Endothelial cell of umbilical vein (primary cell): ENCODE results near the gene LRP6. TPM values are rescaled to one million over a fixed set of nuclear protein-coding genes. Genes with fewer than 3 reads are reported as not detected.

ENCODE experiments used
- BruUV-seq: library from RNA; stranded (reverse); fragments of 400-500 nt; replicated peaks from 2 replicates; lab custom pipeline; 2021; lab: Mats Ljungman, UMichigan
- CTCF ChIA-PET: fragments of 300-600, 350-600 bp; sonication (Branson Sonifier 250); formaldehyde crosslinking; loops from one replicate; lab custom pipeline; 2021; ENCODE audit warnings: antibody characterized with exemption, inconsistent platforms; lab: Charles Lee
- POLR2A ChIA-PET: fragments of 300-600, 350-600 bp; sonication (Branson Sonifier 250); formaldehyde crosslinking; loops from one replicate; lab custom pipeline; 2021; ENCODE audit warnings: antibody characterized with exemption, inconsistent platforms; lab: Charles Lee
- DNase-seq: peaks from one replicate; pipeline ENCODE4 v3.0.0-alpha.2; 2011; ENCODE audit warnings: low read depth, low spot score
- FAIRE-seq: peaks from 2 replicates; lab custom pipeline; 2011; peaks lifted over from hg19 to GRCh38; lab: Jason Lieb, UNC
- H2AFZ ChIP-seq: 2 replicates; pipeline ENCODE4 v1.6.0; 2012; ENCODE audit warnings: low read depth, low read length, control low read depth, inconsistent platforms
- H3K27ac ChIP-seq: 2 replicates; pipeline ENCODE4 v1.5.1; 2011; ENCODE audit warnings: low read depth, mild to moderate bottlenecking, control low read depth, low read length, moderate library complexity; ENCODE audit not compliant: insufficient read depth
- H3K27me3 ChIP-seq, 2 experiments: 2 replicates each; pipeline versions ENCODE4 v1.6.0 to v1.6.1; 2011; ENCODE audit warnings: low read length in 2 of 2, mixed read lengths in 1 of 2; ENCODE audit not compliant: control insufficient read depth in 2 of 2, insufficient read depth in 2 of 2
- H3K36me3 ChIP-seq, 2 experiments: 2 replicates in 1 of 2; 3 replicates in 1 of 2; pipeline ENCODE4 v1.5.1; 2011; ENCODE audit warnings: low read length in 2 of 2, mild to moderate bottlenecking in 1 of 2, moderate library complexity in 1 of 2; ENCODE audit not compliant: control insufficient read depth in 2 of 2, insufficient read depth in 2 of 2; ENCODE audit errors: extremely low read depth in 1 of 2
- H3K4me1 ChIP-seq: 3 replicates; pipeline ENCODE4 v1.5.1; 2011; ENCODE audit warnings: mild to moderate bottlenecking, low read length; ENCODE audit not compliant: control insufficient read depth, insufficient read depth; ENCODE audit errors: extremely low read depth
- H3K4me2 ChIP-seq: 2 replicates; pipeline ENCODE4 v1.6.1; 2011; ENCODE audit warnings: low read length, control low read depth, mixed read lengths; ENCODE audit not compliant: insufficient read depth
- H3K4me3 ChIP-seq, 3 experiments: fragments of 200-600 bp in 1 of 3; sonication (generic), shearing (Covaris generic) in 1 of 3; replicated peaks in 1 of 3; 2 replicates each; pipeline ENCODE4 v1.5.1; 2011 to 2016; ENCODE audit warnings: control low read depth in 3 of 3, low read length in 3 of 3, mild to moderate bottlenecking in 2 of 3, inconsistent platforms in 1 of 3, low read depth in 1 of 3, moderate library complexity in 1 of 3; ENCODE audit not compliant: insufficient read depth in 1 of 3
- H3K79me2 ChIP-seq: 2 replicates; pipeline ENCODE4 v1.6.0; 2012; ENCODE audit warnings: low read length, inconsistent platforms; ENCODE audit not compliant: control insufficient read depth, insufficient read depth
- H3K9ac ChIP-seq: replicated peaks from 2 replicates; pipeline ENCODE3; 2011; ENCODE audit warnings: low read length, control low read depth; ENCODE audit not compliant: insufficient read depth; ENCODE audit errors: extremely low read depth
- H3K9me1 ChIP-seq: replicated peaks from 3 replicates; pipeline ENCODE4 v1.6.0; 2011; ENCODE audit warnings: mild to moderate bottlenecking, low read length; ENCODE audit not compliant: control insufficient read depth, insufficient read depth; ENCODE audit errors: extremely low read depth
- H3K9me3 ChIP-seq: replicated peaks from 2 replicates; pipeline ENCODE4 v1.5.1; 2012; ENCODE audit warnings: low read length, inconsistent platforms; ENCODE audit not compliant: control insufficient read depth, insufficient read depth
- H4K20me1 ChIP-seq: replicated peaks from 2 replicates; pipeline ENCODE3; 2011; ENCODE audit warnings: mild to moderate bottlenecking, low read length; ENCODE audit not compliant: control insufficient read depth, insufficient read depth; ENCODE audit errors: extremely low read depth
- CTCF ChIP-seq, 2 donors: IDR thresholded peaks; 1 replicate in 1 of 2; 2 replicates in 1 of 2; pipeline ENCODE4 v1.5.1; 2011; ENCODE audit warnings: low read length in 2 of 2, mild to moderate bottlenecking in 2 of 2, moderate library complexity in 2 of 2, control low read depth in 1 of 2, inconsistent platforms in 1 of 2, low read depth in 1 of 2; ENCODE audit not compliant: insufficient read depth in 1 of 2; ENCODE audit errors: extremely low read depth in 1 of 2
- EZH2 ChIP-seq: IDR thresholded peaks from 2 replicates; pipeline ENCODE4 v1.6.1; 2012; ENCODE audit warnings: borderline replicate concordance, low read depth, mild to moderate bottlenecking, moderate library complexity, low read length, inconsistent platforms; ENCODE audit not compliant: severe bottlenecking
- FOS ChIP-seq: IDR thresholded peaks from 2 replicates; pipeline ENCODE4 v1.6.1; 2011; ENCODE audit warnings: mild to moderate bottlenecking, low read length, moderate library complexity, borderline replicate concordance; ENCODE audit not compliant: insufficient read depth
- GATA2 ChIP-seq: IDR thresholded peaks from 2 replicates; pipeline ENCODE4 v1.7.0; 2011; ENCODE audit warnings: low read depth, mild to moderate bottlenecking, moderate library complexity, mixed read lengths, low read length; ENCODE audit not compliant: insufficient read length, insufficient read depth
- JUN ChIP-seq: IDR thresholded peaks from 2 replicates; pipeline ENCODE4 v1.6.1; 2011; ENCODE audit warnings: borderline replicate concordance, low read depth; ENCODE audit not compliant: insufficient read length, insufficient read depth
- MAX ChIP-seq: IDR thresholded peaks from 2 replicates; pipeline ENCODE4 v1.6.1; 2011; ENCODE audit not compliant: insufficient read depth, insufficient read length
- MYC ChIP-seq: IDR thresholded peaks from one replicate; pipeline ENCODE4 v1.6.1; 2011; ENCODE audit warnings: mild to moderate bottlenecking, low read depth, low read length
- POLR2A ChIP-seq: IDR thresholded peaks from 2 replicates; pipeline ENCODE4 v1.6.1; 2012; ENCODE audit warnings: low read depth, mild to moderate bottlenecking, control low read depth, low read length
- POLR2AphosphoS5 ChIP-seq: IDR thresholded peaks from 2 replicates; pipeline ENCODE4 v1.6.1; 2012; ENCODE audit warnings: low read depth, mild to moderate bottlenecking, control low read depth, low read length, moderate library complexity; ENCODE audit not compliant: insufficient read depth
- dilution Hi-C: fragments of 300-500 bp; cut with MboI; formaldehyde crosslinking; loops from one replicate; pipeline ENCODE4 v1.15.0; 2019; ENCODE audit warnings: low sequenced_read_pairs; ENCODE audit not compliant: extremely low pct_ligation_motif_present
- intact Hi-C: fragments of 100-400 bp; cut with micrococcal nuclease; formaldehyde crosslinking; loops from one replicate; pipeline ENCODE4 v1.10.0; 2022
- polyA plus RNA-seq, 4 experiments: library from polyadenylated mRNA; depleted of rRNA in 3 of 4; stranded (reverse) in 3 of 4; unstranded in 1 of 4; fragments of >200 nt; gene quantifications; 2 replicates each; pipeline versions ENCODE4 v1.2.1 to v1.2.3, GENCODE V29; 2011 to 2012; ENCODE audit warnings: missing spikeins in 1 of 4
- total RNA-seq: library from RNA; stranded (reverse); gene quantifications from 2 replicates; pipeline ENCODE4 v1.2.3, GENCODE V29; 2021

Gene LRP6
- total and polyA plus RNA-seq, 2 donors (not counting 3 experiments of a cell fraction or from before 2014, with no cell fraction given): 28.5 to 41.7 TPM

GRCh38 chr12:12156116-12156515 is 110.7 kb downstream of the LRP6 start:
- ChIA-PET POLR2A (interaction anchor here (0.6 kb wide), 1 partner anchor 123 kb away, joined by 3 read pairs; no protein-coding TSS in a partner anchor), CTCF (no interaction called here)
- intact Hi-C loops (no loop called here), dilution Hi-C loops (no loop called here)
- Histone ChIP-seq H3K36me3 (peaks cover 0 to 2% of the 10 kb centered on the region in 2 experiments), H3K4me1 (peaks cover 17% of the 10 kb centered on the region), H2AFZ (no peak overlapping the region), H3K4me2 (no peak overlapping the region), H3K9me1 (no peaks in the 10 kb centered on the region), H4K20me1 (no peaks in the 10 kb centered on the region), H3K9me3 (no peaks in the 10 kb centered on the region), H3K27me3 (no peaks in the 10 kb centered on the region), H3K9ac (no peak overlapping the region), H3K4me3 (no peak overlapping the region), H3K79me2 (no peaks in the 10 kb centered on the region), H3K27ac (no peak overlapping the region)
- no peak for TF ChIP-seq JUN
- no peak for TF ChIP-seq FOS
- TF ChIP-seq MAX: no peak
- no peak for TF ChIP-seq CTCF (IDR thresholded peaks at IDR 0.05; ENCODE audit: extremely low read depth in 1 of 2, insufficient read depth in 1 of 2, low read depth in 1 of 2, low read length in 2 of 2)
- TF ChIP-seq POLR2A: no peak
- TF ChIP-seq MYC: no peak
- no peak for TF ChIP-seq EZH2
- TF ChIP-seq GATA2: no peak
- TF ChIP-seq POLR2AphosphoS5: no peak
- FAIRE-seq (no peak), DNase-seq (no peak)
- BruUV-seq: no TSS peak
